K562 (cell line): ENCODE results near the gene PRDX2. TPM values are rescaled to one million over a fixed set of nuclear protein-coding genes. Genes with fewer than 3 reads are reported as not detected.

Experiments
- ATAC-seq: fragments of 200-7000 bp; cut with Tn5 transposase; 3 replicates; pipeline ENCODE4 v1.9.1; 2020; ENCODE audit warnings: moderate library complexity
- BruUV-seq: library from RNA; stranded (reverse); fragments of 400-500 nt; replicated peaks from 2 replicates; lab custom pipeline; 2021; lab: Mats Ljungman, UMichigan
- CTCF ChIA-PET: fragments of 300-600 bp; formaldehyde crosslinking; extraction: SDS; loops from one replicate; lab custom pipeline; 2021; ENCODE audit warnings: low intra/inter-chr PET ratio; lab: Yijun Ruan, JAX
- POLR2A ChIA-PET: fragments of 300-600, 350-650 bp; sonication (Branson Sonifier 250); formaldehyde crosslinking; extraction: SDS; loops from one replicate; lab custom pipeline; 2021; ENCODE audit warnings: antibody characterized with exemption, inconsistent platforms; lab: Yijun Ruan, JAX
- DNase-seq, 4 experiments: peaks; one replicate each; pipeline versions ENCODE4 v3.0.0 to v3.0.0-alpha.2; 2011 to 2018; ENCODE audit warnings: low spot score in 3 of 4, mixed read lengths in 3 of 4; ENCODE audit errors: extremely low read depth in 1 of 4
- FAIRE-seq: peaks from 2 replicates; lab custom pipeline; 2011; peaks lifted over from hg19 to GRCh38; lab: Jason Lieb, UNC
- H2AFZ ChIP-seq: 2 replicates; pipeline ENCODE4 v1.6.0; 2011; ENCODE audit warnings: low read depth, low read length, control low read depth, inconsistent platforms
- H3K27ac ChIP-seq: fragments of 200-600 bp; 3 replicates; pipeline ENCODE4 v1.8.0; 2011; ENCODE audit warnings: low read depth, mild to moderate bottlenecking, control low read depth, inconsistent platforms, low read length, moderate library complexity, mixed read lengths; ENCODE audit errors: extremely low read depth
- H3K27me3 ChIP-seq, 2 experiments: fragments of 300-600 bp in 1 of 2; 2 replicates in 1 of 2; 3 replicates in 1 of 2; pipeline versions ENCODE4 v1.6.0 to v1.8.0; 2011; ENCODE audit warnings: inconsistent platforms in 2 of 2, low read length in 2 of 2, mild to moderate bottlenecking in 1 of 2, mixed read lengths in 1 of 2, moderate library complexity in 1 of 2; ENCODE audit not compliant: control insufficient read depth in 2 of 2, insufficient read depth in 2 of 2
- H3K36me3 ChIP-seq: fragments of 300-600 bp; 3 replicates; pipeline ENCODE4 v1.8.0; 2011; ENCODE audit warnings: mild to moderate bottlenecking, low read length, inconsistent platforms; ENCODE audit not compliant: control insufficient read depth, insufficient read depth
- H3K4me1 ChIP-seq, 2 experiments: fragments of 200-600 bp in 1 of 2; replicated peaks in 1 of 2; 2 replicates in 1 of 2; 3 replicates in 1 of 2; pipeline versions ENCODE4 v1.5.1 to v1.8.0; 2011; ENCODE audit warnings: inconsistent platforms in 2 of 2, low read length in 2 of 2, mild to moderate bottlenecking in 1 of 2, mixed read lengths in 1 of 2, moderate library complexity in 1 of 2; ENCODE audit not compliant: control insufficient read depth in 2 of 2, insufficient read depth in 2 of 2
- H3K4me2 ChIP-seq: 2 replicates; pipeline ENCODE4 v1.6.1; 2011; ENCODE audit warnings: low read length, control low read depth, inconsistent platforms, mixed read lengths; ENCODE audit not compliant: insufficient read depth
- H3K4me3 ChIP-seq: fragments of 200-600 bp; sonication (generic), shearing (Covaris generic); 2 replicates; pipeline ENCODE4 v1.5.1; 2016; ENCODE audit warnings: control low read depth, inconsistent platforms
- H3K79me2 ChIP-seq: fragments of 200-600 bp; 3 replicates; pipeline ENCODE4 v1.8.0; 2011; ENCODE audit warnings: low read length, inconsistent platforms; ENCODE audit not compliant: control insufficient read depth, insufficient read depth
- H3K9ac ChIP-seq, 2 experiments: 2 replicates each; pipeline versions ENCODE4 v1.6.0 to v1.6.1; 2011; ENCODE audit warnings: low read depth in 2 of 2, low read length in 2 of 2, control low read depth in 1 of 2, inconsistent platforms in 1 of 2, mild to moderate bottlenecking in 1 of 2, mixed read lengths in 1 of 2; ENCODE audit not compliant: insufficient read depth in 1 of 2
- H3K9me1 ChIP-seq: one replicate; pipeline ENCODE4 v1.6.0; 2011; ENCODE audit warnings: inconsistent platforms, mild to moderate bottlenecking, low read length, moderate library complexity; ENCODE audit not compliant: control insufficient read depth, insufficient read depth
- H3K9me3 ChIP-seq: replicated peaks from 2 replicates; pipeline ENCODE4 v1.5.1; 2011; ENCODE audit warnings: low read depth, low read length, inconsistent platforms; ENCODE audit not compliant: control insufficient read depth, insufficient read depth
- H4K20me1 ChIP-seq: replicated peaks from 2 replicates; pipeline ENCODE4 v1.6.1; 2011; ENCODE audit warnings: low read length, inconsistent platforms, mixed read lengths; ENCODE audit not compliant: control insufficient read depth, insufficient read depth
- CXXC5 ChIP-seq: fragments of 250-450 bp; sonication (Bioruptor Pico); IDR thresholded peaks from 2 replicates; pipeline ENCODE4 v1.8.0; 2022; ENCODE audit warnings: inconsistent platforms, mild to moderate bottlenecking, moderate library complexity
- EP300 ChIP-seq: IDR thresholded peaks from 2 replicates; pipeline ENCODE4 v1.6.1; 2012; ENCODE audit warnings: low read length, improper control_type of control experiment
- HIVEP1 ChIP-seq: fragments of 250-450 bp; sonication (Bioruptor Pico); IDR thresholded peaks from 2 replicates; pipeline ENCODE4 v1.4.0; 2020; ENCODE audit warnings: mild to moderate bottlenecking
- MCM5 ChIP-seq: fragments of 450-650 bp; IDR thresholded peaks from 2 replicates; pipeline ENCODE4 v1.6.1; 2016; ENCODE audit warnings: low read depth
- NR2C2 ChIP-seq, 2 experiments: fragments of 200-800 bp in 1 of 2; sonication (Bioruptor generic) in 1 of 2; sonication (generic) in 1 of 2; formaldehyde crosslinking in 1 of 2; IDR thresholded peaks; 2 replicates each; pipeline versions ENCODE4 v1.6.1 to v1.8.0; 2016 to 2022; ENCODE audit warnings: mild to moderate bottlenecking in 1 of 2, missing compliant biosample characterization in 1 of 2, missing genetic modification characterization in 1 of 2, missing genetic modification reagents in 1 of 2
- RBFOX2 ChIP-seq: fragments of 200-400 bp; formaldehyde crosslinking; IDR thresholded peaks from 2 replicates; pipeline ENCODE4 v1.6.1; 2017; ENCODE audit warnings: low read depth, mild to moderate bottlenecking, low read length, moderate library complexity
- RNF219 ChIP-seq: fragments of 250-450 bp; sonication (Bioruptor Pico); IDR thresholded peaks from 2 replicates; pipeline ENCODE4 v1.5.0; 2022; ENCODE audit warnings: mild to moderate bottlenecking
- SMARCE1 ChIP-seq: fragments of 450-650 bp; IDR thresholded peaks from 2 replicates; pipeline ENCODE4 v1.7.1; 2016; ENCODE audit warnings: mild to moderate bottlenecking
- TEAD4 ChIP-seq, 2 experiments: sonication (generic) in 1 of 2; formaldehyde crosslinking in 1 of 2; IDR thresholded peaks; 2 replicates each; pipeline versions ENCODE4 v1.6.1 to v1.8.0; 2012 to 2022; ENCODE audit warnings: borderline replicate concordance in 1 of 2, inconsistent platforms in 1 of 2, low read length in 1 of 2, mild to moderate bottlenecking in 1 of 2, missing genetic modification reagents in 1 of 2
- ZNF253 ChIP-seq: fragments of 250-450 bp; sonication (Bioruptor Pico); conservative IDR thresholded peaks from 2 replicates; pipeline ENCODE4 v1.6.1; 2021; ENCODE audit warnings: mild to moderate bottlenecking
- ZNF589 ChIP-seq: fragments of 200-800 bp; sonication (Bioruptor generic); IDR thresholded peaks from 2 replicates; pipeline ENCODE4 v1.6.1; 2016; ENCODE audit warnings: low read depth, missing genetic modification characterization, missing compliant biosample characterization
- ZNF592 ChIP-seq: fragments of 450-650 bp; IDR thresholded peaks from 2 replicates; pipeline ENCODE4 v1.6.1; 2017; ENCODE audit warnings: antibody characterized with exemption, mild to moderate bottlenecking
- ZNF668 ChIP-seq: fragments of 250-450 bp; sonication (Bioruptor Pico); IDR thresholded peaks from 2 replicates; pipeline ENCODE4 v1.8.0; 2022; ENCODE audit warnings: mild to moderate bottlenecking, inconsistent platforms
- ZNF740 ChIP-seq, 3 experiments: fragments of 200-800 bp in 1 of 3; sonication (Bioruptor generic) in 1 of 3; sonication (generic) in 1 of 3; formaldehyde crosslinking in 1 of 3; IDR thresholded peaks; 2 replicates each; pipeline versions ENCODE4 v1.6.1 to v1.8.0; 2016 to 2022; ENCODE audit warnings: mild to moderate bottlenecking in 2 of 3, missing compliant biosample characterization in 2 of 3, missing genetic modification characterization in 2 of 3, missing genetic modification reagents in 1 of 3
- WGBS: fragments of 100-300 bp; shearing (Covaris generic); methylation state at CpG from one replicate; pipeline ENCODE4 v1.1.6; 2016; ENCODE audit warnings: low coverage, mixed read lengths; ENCODE audit not compliant: insufficient coverage; ENCODE audit errors: missing lambda C conversion rate; 5-methylcytosine and 5-hydroxymethylcytosine counted together
- in situ Hi-C: fragments of 300-500 bp; cut with MboI; formaldehyde crosslinking; loops from 4 replicates; pipeline ENCODE4 v1.15.0; 2018; ENCODE audit warnings: inconsistent platforms, mixed read lengths
- intact Hi-C: fragments of 100-400 bp; cut with micrococcal nuclease; formaldehyde crosslinking; loops from 2 replicates; pipeline ENCODE4 v1.14.2; 2022
- polyA plus RNA-seq, 8 experiments: library from polyadenylated mRNA; depleted of rRNA in 4 of 8; stranded (reverse) in 5 of 8; unstranded in 3 of 8; fragments of >200 nt; fragmentation: Nextera tagmentation in 2 of 8; fragmentation: Illumina TruSeq in 1 of 8; extraction: Ambion mirVana in 2 of 8; extraction: Trizol in 1 of 8; gene quantifications; 2 replicates each; pipeline versions ENCODE4 v1.2.1 to v1.2.3, GENCODE V29; 2011 to 2014; ENCODE audit warnings: inconsistent platforms in 1 of 8, missing spikeins in 1 of 8
- total RNA-seq, 7 experiments: library from RNA; depleted of rRNA in 6 of 7; stranded (reverse); fragments of >200 nt in 6 of 7; fragmentation: Illumina TruSeq in 2 of 7; extraction: Trizol in 2 of 7; gene quantifications; 2 replicates each; pipeline versions ENCODE4 v1.2.1 to v1.2.3, GENCODE V29; 2011 to 2021; ENCODE audit warnings: low replicate concordance in 1 of 7

PRDX2 gene
- total and polyA plus RNA-seq, 9 of the 15 experiments (the other 6 are each of a cell fraction or from before 2014, with no cell fraction given), result 206 to 1,183 (median 415) TPM

- no peaks in the 10 kb centered on the region for H3K9me3 ChIP-seq
- H4K20me1 ChIP-seq, result peaks cover 13% of the 10 kb centered on the region; the same call in 1 of the 2 replicates
- peak overlapping the region; percentile 82 for H3K4me2 ChIP-seq
- intact Hi-C loops, result no loop called here
- no TSS peak for BruUV-seq
- peaks cover 35% of the 10 kb centered on the region for H3K79me2 ChIP-seq
- peaks cover 60 to 88% of the 10 kb centered on the region in 2 experiments for H3K4me1 ChIP-seq
- in situ Hi-C loops, result no loop called here
- FAIRE-seq, result no peak
- H3K9ac ChIP-seq, result peak overlapping the region; percentile 73 to 87
- no peaks in the 10 kb centered on the region for H3K9me1 ChIP-seq
- no peaks in the 10 kb centered on the region for H3K27me3 ChIP-seq
- peak overlapping the region; percentile 83 for H3K4me3 ChIP-seq
- ChIA-PET CTCF (no interaction called here), POLR2A (interaction anchor here (0.6 to 2.3 kb wide), 8 partner anchors 10 to 607 kb away, joined by 3 to 15 read pairs (median 3); no protein-coding TSS in a partner anchor)
- ATAC-seq, result no peak
- WGBS, result 7% methylated on average over 12 of the region's 12 CpGs
- H3K36me3 ChIP-seq, result no peaks in the 10 kb centered on the region
- peak overlapping the region; percentile 89 for H3K27ac ChIP-seq
- peak overlapping the region; percentile 76 for H2AFZ ChIP-seq
- DNase-seq, result peak in 2 of 4 experiments; percentile 53 to 79
- TF ChIP-seq NR2C2 (CRISPR knock-in tag; IDR thresholded peaks at IDR 0.05) (no peak), NR2C2 (tag; IDR thresholded peaks at IDR 0.05) (peak; percentile 68), ZNF740 (CRISPR knock-in tag; IDR thresholded peaks at IDR 0.05) (no peak), ZNF740 (tag; IDR thresholded peaks at IDR 0.05) (0 out of 4 replicates have a peak, but pooled peaks of 1 of the 2 experiments have one; percentile 6), ZNF592 (peak; percentile 89), RNF219 (CRISPR knock-in tag) (no peak), SMARCE1 (peak; percentile 31; the same call in 1 of the 2 replicates), RBFOX2 (peak; percentile 71), CXXC5 (CRISPR knock-in tag) (peak; percentile 40; the same call in 1 of the 2 replicates), ZNF253 (CRISPR knock-in tag) (no peak), EP300 (peak; percentile 39; the same call in 1 of the 2 replicates), ZNF589 (CRISPR knock-in tag) (0 out of 2 replicates have a peak, but pooled peaks have one; percentile 60), HIVEP1 (no peak), TEAD4 (IDR thresholded peaks at IDR 0.05; ENCODE audit: low read length) (no peak), TEAD4 (CRISPR knock-in tag; IDR thresholded peaks at IDR 0.05; ENCODE audit: borderline replicate concordance) (no peak), MCM5 (no peak), ZNF668 (CRISPR knock-in tag) (no peak)
Observed at GRCh38 chr19:12788682-12789097, 12.9 kb downstream of the PRDX2 start.
